ENCODE measurements around the gene RIOX2. TPM values are rescaled to one million over a fixed set of nuclear protein-coding genes. Genes with fewer than 3 reads are reported as not detected.

The RIOX2 gene
- polyA plus RNA-seq, 1 donor (not counting 4 experiments of a cell fraction or from before 2014, with no cell fraction given), result 45.2 TPM

GRCh38 chr3:98005438-98005837 lies 33.2 kb upstream of the RIOX2 start:
- Histone ChIP-seq H3K79me2 (ENCODE audit: control insufficient read depth, insufficient read depth, low read length) (no peaks in the 10 kb centered on the region), H3K27ac (ENCODE audit: control insufficient read depth, insufficient read depth, low read length) (no peak overlapping the region), H3K9ac (ENCODE audit: control insufficient read depth, extremely low read depth, insufficient read depth, low read length) (no peak overlapping the region), H3K9me1 (ENCODE audit: control insufficient read depth, extremely low read depth, insufficient read depth, low read length) (no peaks in the 10 kb centered on the region), H3K4me1 (ENCODE audit: control insufficient read depth, extremely low read depth, insufficient read depth, low read length) (no peaks in the 10 kb centered on the region), H2AFZ (ENCODE audit: control insufficient read depth, low read length) (no peak overlapping the region), H4K20me1 (ENCODE audit: control insufficient read depth, extremely low read depth, insufficient read depth, low read length) (no peaks in the 10 kb centered on the region), H3K4me3 (ENCODE audit: control insufficient read depth in 2 of 3, extremely low read depth in 1 of 3, insufficient read depth in 2 of 3, low read depth in 1 of 3, low read length in 3 of 3) (no peak overlapping the region), H3K9me3 (ENCODE audit: control insufficient read depth, low read depth, low read length) (no peaks in the 10 kb centered on the region), H3K4me2 (ENCODE audit: control insufficient read depth, extremely low read depth, insufficient read depth, low read depth, low read length) (no peak overlapping the region), H3K27me3 (ENCODE audit: control insufficient read depth, extremely low read depth, insufficient read depth, low read length) (no peaks in the 10 kb centered on the region), H3K36me3 (ENCODE audit: control insufficient read depth in 2 of 2, extremely low read depth in 1 of 2, insufficient read depth in 2 of 2, low read length in 2 of 2) (no peaks in the 10 kb centered on the region)
- TF ChIP-seq EZH2 (IDR thresholded peaks at IDR 0.05; ENCODE audit: low read length), result no peak
- no peak for TF ChIP-seq CTCF (optimal IDR thresholded peaks at IDR 0.05 in 1 of 3, IDR thresholded peaks at IDR 0.05 in 1 of 3, conservative IDR thresholded peaks at IDR 0.05 in 1 of 3; ENCODE audit: extremely low read depth in 1 of 3, insufficient read depth in 2 of 3, low read length in 3 of 3)
- no peak for DNase-seq (ENCODE audit: low read depth, low spot score)
- no peak for FAIRE-seq
- dilution Hi-C loops (cut with MboI; ENCODE audit: extremely low pct_ligation_motif_present, low sequenced_read_pairs), result no loop called here

GRCh38 chr3:98004721-98005120 lies 32.5 kb upstream of the RIOX2 start:
- H3K9me1 ChIP-seq (ENCODE audit: control insufficient read depth, extremely low read depth, insufficient read depth, low read length), result no peaks in the 10 kb centered on the region
- H3K79me2 ChIP-seq (ENCODE audit: control insufficient read depth, insufficient read depth, low read length), result no peaks in the 10 kb centered on the region
- no peak overlapping the region for H3K9ac ChIP-seq (ENCODE audit: control insufficient read depth, extremely low read depth, insufficient read depth, low read length)
- no peak overlapping the region for H2AFZ ChIP-seq (ENCODE audit: control insufficient read depth, low read length)
- no peaks in the 10 kb centered on the region for H3K27me3 ChIP-seq (ENCODE audit: control insufficient read depth, extremely low read depth, insufficient read depth, low read length)
- no peak overlapping the region for H3K4me3 ChIP-seq (ENCODE audit: control insufficient read depth in 2 of 3, extremely low read depth in 1 of 3, insufficient read depth in 2 of 3, low read depth in 1 of 3, low read length in 3 of 3)
- H3K4me1 ChIP-seq (ENCODE audit: control insufficient read depth, extremely low read depth, insufficient read depth, low read length), result no peaks in the 10 kb centered on the region
- dilution Hi-C loops (cut with MboI; ENCODE audit: extremely low pct_ligation_motif_present, low sequenced_read_pairs), result no loop called here
- H3K4me2 ChIP-seq (ENCODE audit: control insufficient read depth, extremely low read depth, insufficient read depth, low read depth, low read length), result no peak overlapping the region
- no peaks in the 10 kb centered on the region for H4K20me1 ChIP-seq (ENCODE audit: control insufficient read depth, extremely low read depth, insufficient read depth, low read length)
- H3K36me3 ChIP-seq (ENCODE audit: control insufficient read depth in 2 of 2, extremely low read depth in 1 of 2, insufficient read depth in 2 of 2, low read length in 2 of 2), result no peaks in the 10 kb centered on the region
- TF ChIP-seq CTCF (optimal IDR thresholded peaks at IDR 0.05 in 1 of 3, IDR thresholded peaks at IDR 0.05 in 1 of 3, conservative IDR thresholded peaks at IDR 0.05 in 1 of 3; ENCODE audit: extremely low read depth in 1 of 3, insufficient read depth in 2 of 3, low read length in 3 of 3) (no peak), EZH2 (IDR thresholded peaks at IDR 0.05; ENCODE audit: low read length) (no peak)
- DNase-seq (ENCODE audit: low read depth, low spot score), result no peak
- no peak overlapping the region for H3K27ac ChIP-seq (ENCODE audit: control insufficient read depth, insufficient read depth, low read length)
- FAIRE-seq, result no peak
- no peaks in the 10 kb centered on the region for H3K9me3 ChIP-seq (ENCODE audit: control insufficient read depth, low read depth, low read length)
